HepG2 (cell line): Measurements from ENCODE around the gene CDK14. TPM values are rescaled to one million over a fixed set of nuclear protein-coding genes. Genes with fewer than 3 reads are reported as not detected.

Experiments used
- ATAC-seq: fragments of 200-7000 bp; cut with Tn5 transposase; 3 replicates; pipeline ENCODE4 v1.9.1; 2020; ENCODE audit warnings: mild to moderate bottlenecking, moderate library complexity
- BruUV-seq: library from RNA; stranded (reverse); fragments of 400-500 nt; replicated peaks from 2 replicates; lab custom pipeline; 2021; lab: Mats Ljungman, UMichigan
- CTCF ChIA-PET: fragments of 300-600 bp; formaldehyde crosslinking; extraction: SDS; loops from one replicate; lab custom pipeline; 2021; ENCODE audit warnings: low total read pairs, inconsistent platforms, low intra/inter-chr PET ratio; lab: Yijun Ruan, JAX
- POLR2A ChIA-PET: fragments of 350-600 bp; sonication (Branson Sonifier 250); formaldehyde crosslinking; loops from one replicate; lab custom pipeline; 2020; ENCODE audit warnings: antibody characterized with exemption, inconsistent platforms; lab: Yijun Ruan, JAX
- DNase-seq: peaks from one replicate; pipeline ENCODE4 v3.0.0-alpha.2; 2015; ENCODE audit warnings: low spot score
- FAIRE-seq: peaks from 3 replicates; lab custom pipeline; 2011; peaks lifted over from hg19 to GRCh38; lab: Jason Lieb, UNC
- H2AFZ ChIP-seq: one replicate; pipeline ENCODE4 v1.6.1; 2011; ENCODE audit warnings: low read length, inconsistent platforms
- H3K27ac ChIP-seq: fragments of 300-600 bp; 3 replicates; pipeline ENCODE4 v1.8.0; 2011; ENCODE audit warnings: mixed run types, mild to moderate bottlenecking, mixed read lengths, low read length, inconsistent platforms; ENCODE audit not compliant: insufficient read depth; ENCODE audit errors: extremely low read length
- H3K27me3 ChIP-seq, 2 experiments: fragments of 200-600 bp in 1 of 2; 2 replicates in 1 of 2; 3 replicates in 1 of 2; pipeline versions ENCODE4 v1.6.0 to v1.8.0; 2011; ENCODE audit warnings: low read length in 2 of 2, mild to moderate bottlenecking in 2 of 2, moderate library complexity in 2 of 2, inconsistent platforms in 1 of 2; ENCODE audit not compliant: insufficient read depth in 2 of 2, control insufficient read depth in 1 of 2
- H3K36me3 ChIP-seq, 2 experiments: fragments of 200-600 bp in 1 of 2; replicated peaks in 1 of 2; 2 replicates in 1 of 2; 3 replicates in 1 of 2; pipeline versions ENCODE4 v1.5.1 to v1.8.0; 2011; ENCODE audit warnings: low read length in 2 of 2, inconsistent platforms in 1 of 2; ENCODE audit not compliant: insufficient read depth in 2 of 2, control insufficient read depth in 1 of 2
- H3K4me1 ChIP-seq: 2 replicates; pipeline ENCODE4 v1.5.1; 2012; ENCODE audit warnings: low read length, inconsistent platforms; ENCODE audit not compliant: insufficient read depth
- H3K4me2 ChIP-seq: 2 replicates; pipeline ENCODE4 v1.6.0; 2011; ENCODE audit warnings: low read depth, low read length, inconsistent platforms
- H3K4me3 ChIP-seq, 3 experiments: fragments of 200-600 bp in 1 of 3; sonication (generic), shearing (Covaris generic) in 1 of 3; replicated peaks in 1 of 3; 2 replicates each; pipeline ENCODE4 v1.5.1; 2011 to 2016; ENCODE audit warnings: low read length in 3 of 3, inconsistent platforms in 2 of 3, low read depth in 2 of 3, mild to moderate bottlenecking in 2 of 3, control low read depth in 1 of 3, mixed read lengths in 1 of 3; ENCODE audit not compliant: insufficient read depth in 1 of 3
- H3K79me2 ChIP-seq: one replicate; pipeline ENCODE4 v1.6.1; 2011; ENCODE audit warnings: low read length, inconsistent platforms; ENCODE audit not compliant: insufficient read depth
- H3K9ac ChIP-seq: 2 replicates; pipeline ENCODE4 v1.6.0; 2011; ENCODE audit warnings: mild to moderate bottlenecking, low read depth, low read length, inconsistent platforms; ENCODE audit not compliant: insufficient read depth
- H3K9me3 ChIP-seq: 2 replicates; pipeline ENCODE4 v1.5.1; 2012; ENCODE audit warnings: mild to moderate bottlenecking, low read length
- H4K20me1 ChIP-seq: 2 replicates; pipeline ENCODE4 v1.6.0; 2011; ENCODE audit warnings: inconsistent platforms, mild to moderate bottlenecking, low read length, moderate library complexity; ENCODE audit not compliant: insufficient read depth
- ASH2L ChIP-seq: fragments of 300-600, 200-600 bp; sonication (generic); IDR thresholded peaks from 2 replicates; pipeline ENCODE4 v1.7.0; 2017; ENCODE audit warnings: low read depth, mild to moderate bottlenecking, moderate library complexity, mixed read lengths, low read length; ENCODE audit not compliant: insufficient read length
- HNRNPK ChIP-seq: fragments of 200-400 bp; formaldehyde crosslinking; IDR thresholded peaks from 2 replicates; pipeline ENCODE4 v1.6.1; 2018; ENCODE audit warnings: low read length, low read depth, moderate library complexity, mild to moderate bottlenecking; ENCODE audit not compliant: poor library complexity, severe bottlenecking
- MIER2 ChIP-seq: IDR thresholded peaks from 2 replicates; pipeline ENCODE4 v1.6.1; 2016; ENCODE audit warnings: missing biosample characterization, missing genetic modification reagents
- NONO ChIP-seq, 2 experiments: fragments of 450-650 bp in 1 of 2; sonication (generic) in 1 of 2; formaldehyde crosslinking in 1 of 2; IDR thresholded peaks in 1 of 2; conservative IDR thresholded peaks in 1 of 2; 2 replicates each; pipeline versions ENCODE4 v1.6.1 to v1.8.0; 2017 to 2022; ENCODE audit warnings: mild to moderate bottlenecking in 1 of 2, missing genetic modification reagents in 1 of 2, moderate library complexity in 1 of 2
- SSRP1 ChIP-seq: IDR thresholded peaks from 2 replicates; pipeline ENCODE4 v1.6.1; 2016; ENCODE audit warnings: control low read depth
- ZBTB8A ChIP-seq: sonication (generic); formaldehyde crosslinking; IDR thresholded peaks from 2 replicates; pipeline ENCODE4 v1.4.0; 2020; ENCODE audit warnings: mild to moderate bottlenecking, low read depth, missing genetic modification reagents, borderline replicate concordance
- ZNF343 ChIP-seq: sonication (generic); formaldehyde crosslinking; IDR thresholded peaks from 2 replicates; pipeline ENCODE4 v1.4.0; 2020; ENCODE audit warnings: mild to moderate bottlenecking, missing genetic modification reagents
- ZNF484 ChIP-seq: sonication (generic); formaldehyde crosslinking; IDR thresholded peaks from 2 replicates; pipeline ENCODE4 v1.5.1; 2020; ENCODE audit warnings: mild to moderate bottlenecking, low read depth, missing genetic modification reagents, borderline replicate concordance
- ZNF577 ChIP-seq: sonication (generic); formaldehyde crosslinking; IDR thresholded peaks from 2 replicates; pipeline ENCODE4 v1.4.0; 2020; ENCODE audit warnings: mild to moderate bottlenecking, low read depth, missing genetic modification reagents, borderline replicate concordance
- WGBS: methylation state at CpG from one replicate; pipeline ENCODE4 v1.1.6; 2017; ENCODE audit warnings: low lambda C conversion rate; 5-methylcytosine and 5-hydroxymethylcytosine counted together
- in situ Hi-C: cut with HindIII; loops from 2 replicates; pipeline ENCODE4 v1.10.0; 2017; ENCODE audit warnings: low pct_unique_long_range_greater_than_20kb; ENCODE audit not compliant: extremely low pct_ligation_motif_present
- intact Hi-C: fragments of 100-400 bp; cut with micrococcal nuclease; formaldehyde crosslinking; loops from one replicate; pipeline ENCODE4 v1.10.0; 2022; ENCODE audit not compliant: unreplicated experiment
- polyA plus RNA-seq, 8 experiments: library from polyadenylated mRNA; depleted of rRNA in 3 of 8; stranded (reverse) in 7 of 8; unstranded in 1 of 8; fragments of >200 nt; fragmentation: Illumina TruSeq in 4 of 8; extraction: Trizol in 4 of 8; gene quantifications; 2 replicates each; pipeline versions ENCODE4 v1.2.1 to v1.2.3, GENCODE V29; 2011 to 2016; ENCODE audit warnings: low read depth in 4 of 8, missing spikeins in 1 of 8, mixed read lengths in 1 of 8; ENCODE audit not compliant: insufficient read depth in 1 of 8
- total RNA-seq, 5 experiments: library from RNA; depleted of rRNA; stranded (reverse); fragments of >200 nt; fragmentation: Illumina TruSeq; extraction: Trizol; gene quantifications; 2 replicates each; pipeline ENCODE4 v1.2.3, GENCODE V29; 2016; ENCODE audit warnings: low read depth in 1 of 5
- TF ChIP-seq, protein P1 (sequence below): IDR thresholded peaks from 2 replicates; pipeline ENCODE4 v1.4.0; 2020; ENCODE audit warnings: mild to moderate bottlenecking, missing genetic modification reagents
- TF ChIP-seq, protein P2 (sequence below): sonication (generic); formaldehyde crosslinking; IDR thresholded peaks from 2 replicates; pipeline ENCODE4 v1.4.0; 2020; ENCODE audit warnings: missing genetic modification reagents
- TF ChIP-seq, protein P3 (sequence below): sonication (generic); formaldehyde crosslinking; IDR thresholded peaks from 2 replicates; pipeline ENCODE4 v1.4.0; 2020; ENCODE audit warnings: missing genetic modification reagents
- TF ChIP-seq, protein P4 (sequence below): sonication (generic); formaldehyde crosslinking; IDR thresholded peaks from 2 replicates; pipeline ENCODE4 v1.5.1; 2020; ENCODE audit warnings: mild to moderate bottlenecking, missing genetic modification reagents, borderline replicate concordance

Gene CDK14
- total and polyA plus RNA-seq, 2 of the 13 experiments (the other 11 are each of a cell fraction or from before 2014, with no cell fraction given) = 0.26 to 0.71 TPM

DNA sequence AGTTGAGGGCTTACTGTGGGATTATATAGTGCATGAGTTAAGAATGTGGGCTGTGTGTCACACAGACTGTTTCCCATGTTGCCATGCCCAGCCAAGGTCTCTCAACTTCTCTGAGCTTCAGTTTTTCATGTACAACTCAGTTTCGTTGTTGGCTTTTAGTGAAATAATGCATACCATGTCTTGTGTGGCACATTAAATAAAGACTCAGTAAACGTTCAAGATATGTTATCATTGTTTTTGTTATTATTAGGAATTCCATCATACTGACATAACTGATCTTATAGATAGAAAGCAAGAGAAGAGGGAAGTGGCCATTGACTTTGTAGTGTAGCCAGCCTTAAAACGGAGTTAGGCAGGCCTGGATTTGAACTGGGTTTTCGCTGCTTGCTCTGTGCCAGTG lies 2.9 kb downstream of the CDK14 start:
- ChIA-PET CTCF (no interaction called here), POLR2A (no interaction called here)
- WGBS = 58% methylated on average over 4 of the region's 4 CpGs
- Histone ChIP-seq H2AFZ (no peak overlapping the region), H3K4me2 (no peak overlapping the region), H3K4me3 (no peak overlapping the region), H3K27ac (no peak overlapping the region), H3K9ac (no peak overlapping the region), H3K9me3 (no peaks in the 10 kb centered on the region), H3K27me3 (peaks cover 2 to 20% of the 10 kb centered on the region in 2 experiments; a peak in 2 of 5 replicates), H3K79me2 (no peaks in the 10 kb centered on the region), H4K20me1 (no peaks in the 10 kb centered on the region), H3K4me1 (peaks cover 8% of the 10 kb centered on the region; the same call in 1 of the 2 replicates), H3K36me3 (no peaks in the 10 kb centered on the region)
- no TSS peak for BruUV-seq
- in situ Hi-C loops = loop anchor here (10.0 kb wide), 1 partner anchor 144 kb away; no protein-coding TSS in a partner anchor
- DNase-seq = no peak
- intact Hi-C loops = no loop called here
- no peak for FAIRE-seq
- ATAC-seq = no peak
- TF ChIP-seq ZNF343 (CRISPR knock-in tag) = no peak
- TF ChIP-seq MIER2 = no peak
- no peak for TF ChIP-seq NONO (IDR thresholded peaks at IDR 0.05)
- TF ChIP-seq NONO (CRISPR knock-in tag; conservative IDR thresholded peaks at IDR 0.05) = no peak
- TF ChIP-seq SSRP1 (CRISPR knock-in tag) = no peak
- TF ChIP-seq, protein P1, sequence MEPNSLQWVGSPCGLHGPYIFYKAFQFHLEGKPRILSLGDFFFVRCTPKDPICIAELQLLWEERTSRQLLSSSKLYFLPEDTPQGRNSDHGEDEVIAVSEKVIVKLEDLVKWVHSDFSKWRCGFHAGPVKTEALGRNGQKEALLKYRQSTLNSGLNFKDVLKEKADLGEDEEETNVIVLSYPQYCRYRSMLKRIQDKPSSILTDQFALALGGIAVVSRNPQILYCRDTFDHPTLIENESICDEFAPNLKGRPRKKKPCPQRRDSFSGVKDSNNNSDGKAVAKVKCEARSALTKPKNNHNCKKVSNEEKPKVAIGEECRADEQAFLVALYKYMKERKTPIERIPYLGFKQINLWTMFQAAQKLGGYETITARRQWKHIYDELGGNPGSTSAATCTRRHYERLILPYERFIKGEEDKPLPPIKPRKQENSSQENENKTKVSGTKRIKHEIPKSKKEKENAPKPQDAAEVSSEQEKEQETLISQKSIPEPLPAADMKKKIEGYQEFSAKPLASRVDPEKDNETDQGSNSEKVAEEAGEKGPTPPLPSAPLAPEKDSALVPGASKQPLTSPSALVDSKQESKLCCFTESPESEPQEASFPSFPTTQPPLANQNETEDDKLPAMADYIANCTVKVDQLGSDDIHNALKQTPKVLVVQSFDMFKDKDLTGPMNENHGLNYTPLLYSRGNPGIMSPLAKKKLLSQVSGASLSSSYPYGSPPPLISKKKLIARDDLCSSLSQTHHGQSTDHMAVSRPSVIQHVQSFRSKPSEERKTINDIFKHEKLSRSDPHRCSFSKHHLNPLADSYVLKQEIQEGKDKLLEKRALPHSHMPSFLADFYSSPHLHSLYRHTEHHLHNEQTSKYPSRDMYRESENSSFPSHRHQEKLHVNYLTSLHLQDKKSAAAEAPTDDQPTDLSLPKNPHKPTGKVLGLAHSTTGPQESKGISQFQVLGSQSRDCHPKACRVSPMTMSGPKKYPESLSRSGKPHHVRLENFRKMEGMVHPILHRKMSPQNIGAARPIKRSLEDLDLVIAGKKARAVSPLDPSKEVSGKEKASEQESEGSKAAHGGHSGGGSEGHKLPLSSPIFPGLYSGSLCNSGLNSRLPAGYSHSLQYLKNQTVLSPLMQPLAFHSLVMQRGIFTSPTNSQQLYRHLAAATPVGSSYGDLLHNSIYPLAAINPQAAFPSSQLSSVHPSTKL = no peak
- TF ChIP-seq, protein P2, sequence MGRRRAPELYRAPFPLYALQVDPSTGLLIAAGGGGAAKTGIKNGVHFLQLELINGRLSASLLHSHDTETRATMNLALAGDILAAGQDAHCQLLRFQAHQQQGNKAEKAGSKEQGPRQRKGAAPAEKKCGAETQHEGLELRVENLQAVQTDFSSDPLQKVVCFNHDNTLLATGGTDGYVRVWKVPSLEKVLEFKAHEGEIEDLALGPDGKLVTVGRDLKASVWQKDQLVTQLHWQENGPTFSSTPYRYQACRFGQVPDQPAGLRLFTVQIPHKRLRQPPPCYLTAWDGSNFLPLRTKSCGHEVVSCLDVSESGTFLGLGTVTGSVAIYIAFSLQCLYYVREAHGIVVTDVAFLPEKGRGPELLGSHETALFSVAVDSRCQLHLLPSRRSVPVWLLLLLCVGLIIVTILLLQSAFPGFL (CRISPR knock-in tag) = no peak
- TF ChIP-seq ZBTB8A (CRISPR knock-in tag) = no peak
- TF ChIP-seq HNRNPK = no peak
- no peak for TF ChIP-seq ASH2L
- TF ChIP-seq, protein P3, sequence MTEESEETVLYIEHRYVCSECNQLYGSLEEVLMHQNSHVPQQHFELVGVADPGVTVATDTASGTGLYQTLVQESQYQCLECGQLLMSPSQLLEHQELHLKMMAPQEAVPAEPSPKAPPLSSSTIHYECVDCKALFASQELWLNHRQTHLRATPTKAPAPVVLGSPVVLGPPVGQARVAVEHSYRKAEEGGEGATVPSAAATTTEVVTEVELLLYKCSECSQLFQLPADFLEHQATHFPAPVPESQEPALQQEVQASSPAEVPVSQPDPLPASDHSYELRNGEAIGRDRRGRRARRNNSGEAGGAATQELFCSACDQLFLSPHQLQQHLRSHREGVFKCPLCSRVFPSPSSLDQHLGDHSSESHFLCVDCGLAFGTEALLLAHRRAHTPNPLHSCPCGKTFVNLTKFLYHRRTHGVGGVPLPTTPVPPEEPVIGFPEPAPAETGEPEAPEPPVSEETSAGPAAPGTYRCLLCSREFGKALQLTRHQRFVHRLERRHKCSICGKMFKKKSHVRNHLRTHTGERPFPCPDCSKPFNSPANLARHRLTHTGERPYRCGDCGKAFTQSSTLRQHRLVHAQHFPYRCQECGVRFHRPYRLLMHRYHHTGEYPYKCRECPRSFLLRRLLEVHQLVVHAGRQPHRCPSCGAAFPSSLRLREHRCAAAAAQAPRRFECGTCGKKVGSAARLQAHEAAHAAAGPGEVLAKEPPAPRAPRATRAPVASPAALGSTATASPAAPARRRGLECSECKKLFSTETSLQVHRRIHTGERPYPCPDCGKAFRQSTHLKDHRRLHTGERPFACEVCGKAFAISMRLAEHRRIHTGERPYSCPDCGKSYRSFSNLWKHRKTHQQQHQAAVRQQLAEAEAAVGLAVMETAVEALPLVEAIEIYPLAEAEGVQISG (CRISPR knock-in tag) = no peak
- no peak for TF ChIP-seq ZNF484 (CRISPR knock-in tag)
- TF ChIP-seq, protein P4, sequence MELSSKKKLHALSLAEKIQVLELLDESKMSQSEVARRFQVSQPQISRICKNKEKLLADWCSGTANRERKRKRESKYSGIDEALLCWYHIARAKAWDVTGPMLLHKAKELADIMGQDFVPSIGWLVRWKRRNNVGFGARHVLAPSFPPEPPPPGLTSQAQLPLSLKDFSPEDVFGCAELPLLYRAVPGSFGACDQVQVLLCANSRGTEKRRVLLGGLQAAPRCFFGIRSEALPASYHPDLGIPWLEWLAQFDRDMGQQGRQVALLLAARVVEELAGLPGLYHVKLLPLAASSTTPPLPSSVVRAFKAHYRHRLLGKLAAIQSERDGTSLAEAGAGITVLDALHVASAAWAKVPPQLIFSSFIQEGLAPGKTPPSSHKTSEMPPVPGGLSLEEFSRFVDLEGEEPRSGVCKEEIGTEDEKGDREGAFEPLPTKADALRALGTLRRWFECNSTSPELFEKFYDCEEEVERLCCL (CRISPR knock-in tag) = no peak
- no peak for TF ChIP-seq ZNF577 (CRISPR knock-in tag)
